ENCODE measurements around the gene NKX6-2. TPM values are rescaled to one million over a fixed set of nuclear protein-coding genes. Genes with fewer than 3 reads are reported as not detected.
"Not testable (repeated sequence)": the region's sequence is repeated elsewhere in the genome, so short reads cannot be mapped to it uniquely, and the experiment has no call there.

NKX6-2 gene
- total RNA-seq, 1 donor from 2014 or later, result not detected

DNA sequence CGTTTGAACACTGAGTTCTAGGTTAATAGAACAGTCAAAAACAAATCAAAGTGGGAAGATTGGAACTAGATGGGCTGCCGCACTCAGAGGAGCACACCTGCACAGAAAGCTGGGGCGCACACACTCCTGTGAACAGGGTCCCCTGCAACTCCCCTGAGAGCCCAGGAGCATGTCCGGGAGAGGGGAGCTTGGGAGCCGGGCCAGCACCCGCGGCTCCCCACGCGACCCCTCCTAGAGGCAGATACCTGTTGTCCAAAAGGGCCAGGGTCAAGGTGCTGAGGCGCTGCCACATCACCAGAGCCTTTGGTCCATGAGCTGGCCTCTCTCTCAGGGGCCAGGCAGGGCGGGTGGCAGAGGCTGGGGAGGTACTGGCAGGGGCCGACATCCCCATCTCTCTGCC, 5.6 kb downstream of the NKX6-2 start:
- DNase-seq, result no peak

DNA sequence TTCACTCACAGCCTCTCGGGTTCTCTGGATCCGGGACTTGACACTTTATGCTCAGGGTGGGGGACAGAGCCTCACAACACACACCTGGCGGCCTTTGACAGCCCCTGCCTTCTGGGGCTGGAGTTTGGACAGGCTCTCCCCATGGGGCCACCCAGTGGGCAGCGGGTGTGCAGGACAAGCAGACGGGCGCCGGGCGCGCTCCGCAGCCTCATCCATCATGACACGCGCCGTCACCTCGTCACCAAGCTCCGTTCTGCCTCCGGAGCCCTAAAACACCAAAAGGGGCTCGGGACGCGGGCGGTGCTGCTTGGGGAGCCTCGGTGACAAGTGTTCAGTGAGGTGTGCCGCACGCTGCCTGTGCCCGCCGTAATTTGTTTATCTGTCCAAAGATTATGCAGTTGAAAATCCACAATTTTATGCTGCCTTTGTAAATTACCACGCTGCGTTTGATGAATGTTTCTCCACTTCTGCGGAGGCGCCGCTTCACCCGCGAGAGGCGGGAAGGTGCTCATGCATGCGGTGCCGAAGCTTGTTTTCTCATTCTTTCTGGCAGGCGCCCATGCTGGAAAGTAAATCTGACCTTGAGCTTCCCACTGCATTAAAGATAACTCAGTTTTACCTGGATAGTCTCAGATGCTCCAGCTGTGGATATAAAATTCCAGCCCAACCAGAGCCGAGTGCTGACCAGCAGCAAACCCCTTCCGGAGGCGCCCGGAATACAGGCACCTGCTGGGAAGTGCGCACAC, 6.2 kb downstream of the NKX6-2 start:
- no peak for DNase-seq

DNA sequence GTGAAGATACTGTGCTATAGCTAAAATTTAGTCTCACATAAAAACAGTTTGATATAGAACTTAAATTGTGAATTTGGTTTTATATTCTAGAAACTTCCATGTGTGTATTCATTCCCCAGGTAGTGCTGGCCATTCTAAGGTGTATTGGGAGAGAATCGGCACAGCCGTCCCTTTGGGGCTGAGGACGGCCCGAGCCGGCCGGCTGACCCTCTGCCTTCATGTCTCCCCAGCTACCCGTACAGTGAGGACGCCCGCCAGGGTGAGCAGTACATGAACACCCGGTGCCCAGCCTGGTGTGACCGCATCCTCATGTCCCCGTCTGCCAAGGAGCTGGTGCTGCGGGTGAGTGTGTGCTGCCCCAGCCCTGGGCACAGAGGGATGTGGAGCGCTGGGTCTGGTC, 8.5 kb downstream of the NKX6-2 start:
- DNase-seq, result no peak

DNA sequence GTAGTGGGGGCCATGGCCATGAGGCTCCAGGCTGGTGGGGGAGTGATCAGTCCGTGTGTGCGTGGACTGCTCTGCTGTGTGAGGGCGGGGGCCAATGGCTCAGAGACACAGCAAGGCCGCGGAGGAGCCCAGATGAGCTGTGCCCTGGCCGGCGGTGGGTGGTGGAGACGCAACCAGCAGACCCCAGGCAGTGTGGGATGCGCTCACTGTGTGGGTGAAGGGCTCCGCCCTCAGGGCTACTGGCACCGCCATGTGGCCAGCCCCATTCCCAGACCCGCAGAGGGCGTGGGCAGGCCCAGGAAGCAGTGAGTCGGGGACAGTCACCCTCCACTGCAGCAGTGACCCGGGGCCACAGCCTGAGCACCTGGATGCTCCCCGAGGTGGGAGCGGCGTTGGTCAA, 9.1 kb downstream of the NKX6-2 start:
- DNase-seq, result no peak

DNA sequence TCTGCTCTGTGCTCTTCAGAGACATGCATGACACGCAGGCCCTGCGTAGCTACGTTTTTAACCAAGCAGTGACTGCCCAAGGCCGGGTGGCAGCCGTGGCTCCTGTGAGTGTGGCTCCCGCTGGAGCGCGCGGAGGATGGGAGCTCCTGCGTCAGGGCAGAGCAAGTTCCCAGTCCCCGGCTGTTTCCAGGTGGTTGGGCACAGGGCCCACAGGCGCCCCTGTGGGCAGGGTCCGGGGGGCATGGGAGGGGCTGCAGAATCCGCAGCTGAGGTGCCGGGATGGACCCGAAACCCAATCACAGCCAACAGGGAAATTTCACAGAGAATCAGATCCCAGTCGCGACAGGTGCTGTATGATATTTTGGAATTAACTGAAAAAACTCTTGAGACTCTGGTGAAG, 9.8 kb downstream of the NKX6-2 start:
- DNase-seq, result no peak

DNA sequence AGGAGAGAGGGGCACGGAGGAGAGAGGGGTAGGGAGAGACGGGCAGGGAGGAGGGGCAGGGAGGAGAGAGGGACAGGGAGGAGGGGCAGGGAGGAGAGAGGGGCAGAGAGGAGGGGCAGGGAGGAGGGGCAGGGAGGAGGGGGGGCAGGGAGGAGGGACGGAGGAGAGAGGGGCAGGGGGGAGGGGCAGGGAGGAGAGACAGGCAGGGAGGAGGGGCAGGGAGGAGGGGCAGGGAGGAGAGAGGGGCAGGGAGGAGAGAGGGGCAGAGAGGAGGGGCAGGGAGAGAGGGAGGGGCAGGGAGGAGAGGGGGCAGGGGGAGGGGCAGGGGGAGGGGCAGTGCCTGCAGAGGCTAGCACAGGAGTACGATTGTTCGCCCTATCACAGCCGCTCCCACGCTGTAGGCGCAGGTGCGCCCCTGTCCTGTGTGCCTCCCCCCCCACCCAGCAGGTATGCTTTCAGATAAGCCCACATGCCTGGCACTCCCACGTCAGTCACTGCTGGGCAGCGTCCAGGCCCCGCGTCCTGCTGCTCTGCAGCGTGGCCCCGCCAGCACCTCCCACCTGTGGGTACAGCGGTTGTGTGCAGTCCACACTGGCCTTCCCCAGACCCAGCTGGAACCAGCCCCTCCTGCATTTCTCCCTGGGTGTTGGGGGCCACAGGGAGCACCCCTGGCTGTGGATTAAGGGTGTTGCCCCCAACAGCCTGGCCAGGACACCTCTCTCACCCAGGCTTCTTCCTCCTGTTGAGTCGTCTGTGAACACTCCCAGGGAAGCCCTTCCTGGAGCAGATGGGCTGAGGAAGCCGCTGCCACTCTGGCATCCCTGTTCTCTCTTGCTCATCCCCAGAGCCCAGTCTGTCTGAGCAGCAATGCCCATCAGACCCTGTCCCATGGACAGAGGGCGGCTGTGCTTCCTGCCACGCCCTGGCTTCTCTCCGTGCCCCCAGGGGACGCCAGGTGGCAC, 10.8 kb downstream of the NKX6-2 start:
- DNase-seq, result no peak

DNA sequence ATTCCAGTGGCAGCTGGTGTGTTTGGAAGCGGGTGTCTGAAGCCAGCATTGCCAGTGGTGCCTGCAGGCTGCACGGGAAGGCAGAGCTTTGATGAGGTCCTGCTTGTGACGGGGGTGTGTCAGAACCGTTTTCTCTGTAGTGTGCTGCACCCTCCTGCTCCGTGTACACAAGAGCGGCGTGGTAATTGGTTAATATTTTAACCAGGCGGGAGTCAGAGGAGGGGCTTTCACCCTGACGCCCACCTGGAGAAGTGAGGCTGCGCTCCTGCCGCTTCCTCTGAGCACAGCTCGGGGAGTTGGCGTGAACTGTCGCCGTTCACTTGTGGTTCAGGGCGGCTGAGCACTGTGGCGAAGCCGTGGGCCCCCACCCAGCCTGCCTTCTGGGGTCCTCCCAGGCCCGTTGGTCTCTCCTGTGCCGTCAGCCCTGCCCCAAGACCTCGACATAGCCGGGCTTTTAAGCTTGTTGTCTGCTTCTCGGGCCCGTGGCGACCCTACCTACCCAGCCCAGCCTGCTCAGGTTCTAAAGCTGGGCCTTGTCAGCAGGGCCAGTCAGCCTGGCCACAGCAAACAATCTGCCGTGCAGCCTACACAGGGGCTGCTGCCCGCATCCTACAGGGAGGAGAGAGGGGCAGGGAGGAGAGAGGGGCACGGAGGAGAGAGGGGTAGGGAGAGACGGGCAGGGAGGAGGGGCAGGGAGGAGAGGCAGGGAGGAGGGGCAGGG, 11.6 kb downstream of the NKX6-2 start:
- no peak for DNase-seq

DNA sequence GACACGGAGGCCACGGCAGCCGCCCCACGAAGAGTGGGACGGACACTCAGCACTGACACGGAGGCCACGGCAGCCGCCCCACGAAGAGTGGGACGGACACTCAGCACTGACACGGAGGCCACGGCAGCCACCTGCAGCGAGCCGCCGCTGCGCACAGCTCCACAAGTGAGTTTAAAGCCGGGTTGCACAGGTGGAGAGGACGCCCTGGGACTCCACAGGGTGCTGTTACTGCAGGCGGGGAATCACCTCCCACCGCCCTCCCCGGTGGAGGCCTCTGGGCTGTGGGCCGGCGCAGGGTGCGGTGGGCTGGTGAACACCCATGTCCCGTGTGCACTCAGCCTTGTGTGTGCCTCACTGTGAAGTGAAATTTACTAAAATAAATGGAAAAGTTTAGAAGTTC, 13.1 kb downstream of the NKX6-2 start:
- not testable (repeated sequence) for DNase-seq

DNA sequence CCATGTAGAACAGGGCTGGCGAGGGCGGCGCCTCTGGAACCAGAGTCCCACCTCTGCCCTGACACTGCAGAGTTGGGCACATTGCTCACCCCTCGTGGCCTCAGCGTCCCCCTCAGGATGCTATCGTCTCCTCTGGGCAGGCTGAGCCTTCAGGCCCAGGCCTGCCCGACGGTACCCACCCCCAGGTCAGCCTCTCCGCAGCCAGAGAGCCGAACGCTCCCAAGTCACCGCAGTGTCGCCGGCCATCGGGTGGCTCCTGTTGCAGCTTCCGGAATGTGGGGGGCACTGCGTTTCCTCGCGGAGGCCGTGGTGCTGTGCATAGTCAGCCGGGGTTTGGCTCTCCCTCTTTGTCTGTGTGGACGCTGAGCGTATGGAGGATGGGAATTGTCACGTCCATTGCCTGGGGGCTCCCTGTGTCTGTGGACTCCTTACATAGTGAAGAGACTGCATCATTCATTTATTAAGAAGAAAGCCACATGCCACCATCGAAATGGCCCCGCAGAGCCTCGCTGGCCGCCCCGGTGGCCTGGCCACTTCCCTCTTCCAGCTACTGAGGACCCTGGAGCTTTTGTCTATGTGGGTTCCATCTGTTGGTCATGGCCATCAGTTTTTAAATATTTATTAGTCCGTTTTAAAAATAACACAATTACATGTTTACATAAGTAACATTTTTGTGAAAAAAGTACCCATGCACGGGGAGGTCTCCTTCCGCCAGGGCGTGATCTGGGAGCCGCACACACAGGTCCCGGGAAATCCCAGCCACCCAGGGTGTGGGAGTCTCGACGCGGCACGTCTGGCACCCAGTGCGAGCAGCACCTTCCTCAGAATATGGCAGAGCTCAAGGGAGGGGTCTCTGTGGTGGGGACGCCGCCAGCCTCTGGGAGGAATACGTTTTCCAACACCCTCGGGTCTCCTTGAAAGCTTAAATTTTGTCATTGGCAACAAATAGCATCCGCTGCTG, 15.6 kb downstream of the NKX6-2 start:
- DNase-seq, result no peak

DNA sequence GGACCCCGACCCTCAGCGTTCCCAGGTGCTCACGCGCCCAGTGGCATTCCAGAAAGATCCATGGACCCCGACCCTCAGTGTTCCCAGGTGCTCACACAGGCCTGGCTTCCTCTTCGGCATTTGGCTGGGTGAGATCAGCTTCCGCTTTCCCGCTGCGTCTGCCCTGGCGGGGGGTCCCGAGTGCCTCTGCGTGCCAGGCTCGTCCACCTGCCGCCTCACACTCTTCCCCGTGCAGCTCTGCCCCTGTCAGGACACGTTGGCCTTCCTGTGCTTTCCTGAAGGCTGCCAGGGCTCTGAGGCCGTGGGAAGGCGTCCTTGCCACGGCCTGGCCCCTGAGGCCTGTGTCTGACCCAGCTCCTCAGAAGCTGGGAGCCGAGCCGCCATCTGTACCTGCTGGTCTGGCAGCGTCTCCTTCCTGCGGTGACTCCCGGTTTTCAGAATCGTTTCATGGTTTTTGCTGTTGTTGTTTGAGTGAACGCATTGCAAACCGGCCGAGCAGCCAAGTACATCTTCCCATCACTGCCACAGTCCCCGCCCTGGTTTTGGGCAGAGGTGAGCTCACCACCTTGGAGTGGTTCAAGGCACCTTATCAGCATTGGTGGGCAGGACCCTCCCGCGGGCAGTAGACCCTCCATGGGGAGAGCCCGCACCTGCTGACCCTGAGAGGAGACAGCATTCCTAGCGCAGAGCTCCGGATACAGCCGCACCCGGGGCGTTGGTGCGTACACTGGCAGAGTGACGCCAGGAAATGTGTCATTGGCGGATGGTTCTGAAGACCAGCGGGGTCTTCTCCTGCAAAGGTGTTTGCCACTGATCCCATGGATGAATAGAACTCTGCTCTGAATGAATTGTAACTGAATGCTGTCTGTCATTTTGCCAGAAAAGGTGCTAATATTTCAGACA, 17.4 kb downstream of the NKX6-2 start:
- no peak for DNase-seq

DNA sequence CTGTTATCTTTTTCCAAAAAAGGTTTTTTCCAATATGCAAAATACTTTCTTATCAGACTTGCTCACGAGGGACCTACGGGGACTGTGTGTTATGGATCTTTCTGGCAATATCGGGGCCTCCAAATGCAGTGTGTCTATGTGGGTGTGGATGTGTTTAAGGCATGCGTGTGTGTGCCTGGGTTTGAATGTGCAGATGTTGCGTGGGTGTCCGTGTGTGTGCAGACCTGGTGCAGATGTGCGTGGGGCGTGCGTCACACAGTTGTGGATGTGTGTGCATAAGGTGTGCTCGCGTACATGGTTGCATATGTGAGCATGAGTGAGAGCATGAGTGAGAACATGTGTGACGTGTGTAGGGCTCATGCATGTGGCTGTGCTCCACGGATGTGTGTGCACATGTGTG, 19.7 kb downstream of the NKX6-2 start:
- no peak for DNase-seq

DNA sequence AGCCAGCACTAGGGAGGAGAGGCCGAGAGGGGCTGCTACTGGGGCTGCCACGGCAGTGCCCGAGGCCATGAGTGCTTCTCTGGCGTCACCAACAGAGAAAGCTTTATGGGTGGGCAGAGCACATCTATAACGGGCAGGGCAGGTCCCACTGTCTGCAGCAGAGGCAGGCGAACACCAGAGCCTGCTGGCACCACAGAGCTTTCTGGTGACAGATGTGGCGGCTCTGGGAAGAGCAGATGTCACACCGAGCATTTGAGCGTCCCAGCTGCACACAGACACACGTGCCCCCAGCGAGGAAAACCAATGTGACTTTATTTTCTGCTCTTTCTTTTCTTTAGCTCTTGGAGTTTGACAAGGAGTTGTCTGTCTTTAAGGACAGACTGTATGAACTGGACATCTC, 20.5 kb downstream of the NKX6-2 start:
- DNase-seq, result no peak

DNA sequence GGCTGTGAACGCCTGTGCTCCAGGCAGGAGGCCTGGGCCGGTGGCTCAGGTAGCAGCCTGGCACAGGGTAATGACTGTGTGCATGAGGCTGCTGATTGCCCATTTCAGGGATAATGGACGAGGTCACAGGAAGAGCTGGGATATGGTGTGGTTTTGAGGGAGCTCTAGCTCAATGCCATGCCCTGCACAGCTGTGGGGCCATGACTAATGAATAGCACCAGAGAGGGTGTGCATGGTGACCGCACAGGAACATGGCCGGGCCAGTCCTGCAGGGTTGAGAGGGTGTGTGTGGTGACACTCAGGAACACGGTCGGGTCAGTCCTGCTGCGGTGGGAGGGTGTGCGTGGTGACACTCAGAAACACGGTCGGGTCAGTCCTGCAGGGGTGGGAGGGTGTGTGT, 21.8 kb downstream of the NKX6-2 start:
- DNase-seq, result no peak

DNA sequence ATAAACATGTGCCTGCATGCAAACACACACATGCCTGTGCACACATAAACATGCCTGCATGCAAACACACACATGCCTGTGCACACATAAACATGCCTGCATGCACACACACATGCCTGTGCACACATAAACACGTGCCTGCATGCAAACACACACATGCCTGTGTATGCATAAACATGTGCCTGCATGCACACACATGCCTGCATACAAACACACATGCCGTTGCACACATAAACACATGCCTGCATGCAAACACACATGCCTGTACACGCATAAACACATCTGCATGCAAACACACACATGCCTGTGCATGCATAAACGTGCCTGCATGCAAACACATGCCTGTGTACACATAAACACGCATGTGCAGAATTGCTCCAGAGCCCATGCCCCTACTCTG, 22.4 kb downstream of the NKX6-2 start:
- DNase-seq, result no peak

DNA sequence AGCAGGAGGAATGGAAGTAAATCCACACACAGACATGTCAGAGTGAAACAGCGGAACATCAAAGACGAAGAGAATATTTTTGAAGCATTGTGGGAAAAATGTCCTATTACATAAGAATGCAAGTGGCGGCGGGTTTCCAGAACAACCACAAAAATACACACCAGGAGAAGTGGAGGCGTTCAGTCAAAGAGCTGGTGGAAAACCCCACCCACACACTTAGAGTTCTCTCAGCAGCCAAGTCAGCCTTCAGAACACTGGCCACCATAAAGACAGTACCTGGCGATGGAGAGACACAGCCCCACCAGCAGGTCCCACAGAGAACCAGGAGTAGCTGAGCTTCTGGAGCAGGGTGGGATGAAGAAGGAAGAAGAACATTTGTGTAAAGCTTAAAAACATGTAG, 23.7 kb downstream of the NKX6-2 start:
- no peak for DNase-seq

DNA sequence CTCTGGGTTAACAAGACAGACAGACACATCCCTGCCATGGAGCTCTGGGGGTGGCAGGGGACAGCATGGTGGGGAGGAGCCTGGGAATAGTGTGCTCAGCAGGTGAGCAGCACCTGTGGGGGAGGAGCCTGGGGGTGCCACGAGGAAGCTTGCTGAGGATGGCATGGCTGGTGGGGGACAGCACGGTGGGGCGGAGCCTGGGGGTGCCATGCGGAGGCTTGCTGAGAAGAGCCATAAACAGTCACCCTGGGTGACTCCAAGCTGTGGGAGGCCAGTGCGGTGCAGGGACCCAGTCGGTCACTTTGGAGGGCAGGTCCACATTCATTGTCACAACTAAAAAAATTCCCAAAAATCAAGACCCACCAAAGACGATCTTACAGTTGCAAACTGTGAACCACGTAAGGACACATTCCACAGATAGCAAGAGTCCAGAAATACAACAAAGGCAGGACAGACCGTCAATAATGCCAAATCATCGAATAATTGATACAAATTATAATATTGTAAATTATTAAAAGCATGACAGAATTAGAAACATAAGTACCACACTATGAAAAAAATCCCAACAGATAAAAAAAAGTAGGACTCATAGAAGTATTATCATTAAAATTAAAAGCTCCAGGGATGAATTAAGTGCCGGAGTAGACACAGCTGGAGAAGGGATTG, 24.4 kb downstream of the NKX6-2 start:
- no peak for DNase-seq

DNA sequence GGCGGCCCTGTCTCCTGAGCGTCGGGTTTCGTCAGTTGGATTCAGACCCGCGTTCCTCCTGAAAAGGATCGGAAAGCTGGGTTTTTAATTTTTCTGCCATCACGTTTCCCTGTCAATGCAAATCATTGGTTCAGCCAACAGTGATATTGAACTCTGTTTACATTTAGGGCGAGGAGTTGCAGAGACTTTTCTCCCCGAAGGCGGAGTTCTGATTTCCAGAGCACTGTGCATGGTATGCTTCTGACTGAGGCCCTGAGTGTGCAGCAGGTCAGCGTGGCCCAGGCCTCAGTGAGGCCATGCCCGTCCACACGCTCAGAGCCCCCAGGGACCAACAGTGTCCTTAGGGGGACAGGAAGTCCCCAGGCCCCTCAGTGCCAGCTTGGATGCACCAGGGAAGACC, 27.1 kb downstream of the NKX6-2 start:
- DNase-seq, result no peak

DNA sequence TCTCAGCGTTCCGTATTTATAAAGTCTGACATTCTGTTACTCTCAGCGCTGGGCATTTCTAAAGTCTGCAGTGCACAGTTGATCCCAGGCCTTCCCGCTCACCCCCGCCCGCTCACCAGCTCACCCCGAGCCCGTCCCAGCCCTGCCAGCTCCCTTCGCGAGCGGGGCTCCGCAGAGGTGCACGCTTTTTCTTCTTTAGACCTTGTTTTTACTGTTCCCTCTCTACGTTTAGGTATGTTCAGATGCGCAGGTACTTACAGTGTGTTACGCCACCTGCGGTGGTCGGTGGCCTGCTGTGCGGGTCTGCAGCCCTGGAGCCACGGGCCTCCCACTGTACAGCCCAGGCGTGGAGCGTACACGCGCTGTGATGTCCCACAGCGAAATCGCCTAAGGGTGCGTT, 28.8 kb downstream of the NKX6-2 start:
- no peak for DNase-seq

DNA sequence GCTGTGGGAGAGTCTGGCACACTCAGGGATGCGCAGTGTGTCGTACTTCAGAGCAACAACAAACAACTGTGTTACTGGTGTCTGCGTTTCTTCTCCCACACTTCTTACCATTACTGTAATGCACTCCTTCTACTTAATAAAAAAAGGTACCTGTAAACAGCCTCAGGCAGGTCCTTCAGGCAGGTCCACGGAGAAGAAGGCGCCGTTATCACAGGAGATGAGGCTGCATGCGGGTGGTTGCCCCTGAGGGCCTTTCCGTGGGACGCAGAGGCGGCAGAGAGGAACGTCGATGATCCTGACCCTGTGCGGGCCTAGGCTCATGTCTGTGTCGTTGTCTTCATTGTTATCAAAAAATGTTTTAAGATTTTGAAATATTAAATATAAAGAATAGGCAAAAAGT, 29.4 kb downstream of the NKX6-2 start:
- no peak for DNase-seq

DNA sequence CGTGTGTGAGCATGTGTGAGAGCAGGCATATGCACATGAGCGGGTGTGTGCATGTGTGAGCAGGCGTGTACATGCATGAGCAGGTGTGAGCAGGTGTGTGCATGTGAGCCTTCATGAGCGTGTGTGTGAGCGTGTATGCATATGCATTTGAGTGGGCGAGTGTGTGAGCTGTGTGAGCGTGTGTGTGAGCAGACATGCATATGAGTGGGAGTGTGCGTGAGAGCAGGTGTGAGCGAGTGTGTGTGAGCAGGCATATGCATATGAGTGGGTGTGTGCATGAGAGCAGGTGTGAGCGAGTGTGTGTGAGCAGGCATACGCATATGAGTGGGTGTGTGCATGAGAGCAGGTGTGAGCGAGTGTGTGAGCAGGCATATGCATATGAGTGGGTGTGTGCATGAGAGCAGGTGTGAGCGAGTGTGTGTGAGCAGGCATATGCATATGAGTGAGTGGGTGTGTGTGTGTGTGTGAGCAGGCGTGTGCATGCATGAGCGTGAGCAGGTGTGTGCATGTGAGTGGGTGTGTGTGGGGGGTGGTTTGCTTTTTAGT, 30.7 kb downstream of the NKX6-2 start:
- no peak for DNase-seq
